HG02763 (cell line): ENCODE data around the gene CRK.

ENCODE experiments used
- ATAC-seq: cut with Tn5 transposase; IDR thresholded peaks from one replicate; pipeline ENCODE4 v1.9.1; 2021; ENCODE audit warnings: mild to moderate bottlenecking, moderate library complexity; ENCODE audit not compliant: unreplicated experiment

Gene CRK

GRCh38 chr17:1455797-1456599 lies at the start of gene CRK:
Gene CRK, minus strand, starts transcription at chr17:1456232. Its CDS starts 115 bp downstream, at chr17:1456117.
- peak; percentile 87 for ATAC-seq

- ATAC-seq = no peak
Measured at GRCh38 chr17:1505586-1505985, 49.6 kb upstream of the CRK start.

- no peak for ATAC-seq
Measured at GRCh38 chr17:1504866-1505265, 48.8 kb upstream of the CRK start.

GRCh38 chr17:1503699-1504098 lies 47.7 kb upstream of the CRK start:
- ATAC-seq = no peak

- ATAC-seq = no peak
Measured at GRCh38 chr17:1498869-1499268, 42.8 kb upstream of the CRK start.

- no peak for ATAC-seq
Measured at GRCh38 chr17:1498233-1498632, 42.2 kb upstream of the CRK start.

GRCh38 chr17:1497831-1498230 lies 41.8 kb upstream of the CRK start:
- no peak for ATAC-seq

GRCh38 chr17:1496869-1497268 lies 40.8 kb upstream of the CRK start:
- ATAC-seq = no peak

GRCh38 chr17:1495265-1495989 lies 39.4 kb upstream of the CRK start:
- ATAC-seq = no peak

GRCh38 chr17:1494736-1495253 lies 38.8 kb upstream of the CRK start:
- ATAC-seq = no peak

- ATAC-seq = no peak
Measured at GRCh38 chr17:1494203-1494602, 38.2 kb upstream of the CRK start.

- ATAC-seq = no peak
Measured at GRCh38 chr17:1493291-1493980, 37.4 kb upstream of the CRK start.

GRCh38 chr17:1492249-1493206 lies 36.5 kb upstream of the CRK start, which contains the start of gene MYO1C:
Gene MYO1C, minus strand, starts transcription at chr17:1492686. Its CDS starts 199 bp downstream, at chr17:1492487.
- ATAC-seq = no peak

GRCh38 chr17:1491443-1492248 lies 35.6 kb upstream of the CRK start:
- ATAC-seq = no peak

GRCh38 chr17:1490643-1491442 lies 34.8 kb upstream of the CRK start:
- peak; percentile 38 for ATAC-seq

GRCh38 chr17:1488826-1489270 lies 32.8 kb upstream of the CRK start:
- no peak for ATAC-seq

GRCh38 chr17:1487939-1488825 lies 32.1 kb upstream of the CRK start:
- ATAC-seq = peak; percentile 33
